AG09309 (cell line): ENCODE measurements around the gene TTC12.

Experiments
- DNase-seq: peaks from one replicate; pipeline ENCODE4 v3.0.0-alpha.2; 2010; ENCODE audit warnings: low read depth
- H3K4me3 ChIP-seq: 2 replicates; pipeline ENCODE4 v1.5.1; 2011; ENCODE audit warnings: mild to moderate bottlenecking, low read depth, low read length, moderate library complexity; ENCODE audit not compliant: control insufficient read depth
- CTCF ChIP-seq: IDR thresholded peaks from 2 replicates; pipeline ENCODE4 v1.5.1; 2011; ENCODE audit warnings: mild to moderate bottlenecking, low read depth, low read length, inconsistent platforms; ENCODE audit not compliant: insufficient read depth, control insufficient read depth; ENCODE audit errors: missing control alignments

Gene TTC12

GRCh38 chr11:113316256-113316655 lies 1.9 kb downstream of the TTC12 start:
- no peak overlapping the region for H3K4me3 ChIP-seq
- DNase-seq = no peak
- no peak for TF ChIP-seq CTCF

GRCh38 chr11:113317339-113317738 lies 3.0 kb downstream of the TTC12 start:
- DNase-seq = no peak

GRCh38 chr11:113319085-113319484 lies 4.7 kb downstream of the TTC12 start:
- DNase-seq = no peak
- TF ChIP-seq CTCF = no peak
- H3K4me3 ChIP-seq = no peak overlapping the region

More at GRCh38 chr11:113317339-113317738, 3.0 kb downstream of the TTC12 start:
- no peak overlapping the region for H3K4me3 ChIP-seq
- no peak for TF ChIP-seq CTCF

- no peak for DNase-seq
- TF ChIP-seq CTCF = no peak
These were observed 7.8 kb downstream of the TTC12 start for GRCh38 chr11:113322158-113322557.

GRCh38 chr11:113324250-113324649 lies 9.9 kb downstream of the TTC12 start:
- DNase-seq = no peak
- no peak for TF ChIP-seq CTCF
- H3K4me3 ChIP-seq = no peak overlapping the region

More at GRCh38 chr11:113322158-113322557, 7.8 kb downstream of the TTC12 start:
- H3K4me3 ChIP-seq = no peak overlapping the region

- no peak overlapping the region for H3K4me3 ChIP-seq
- TF ChIP-seq CTCF = no peak
- DNase-seq = no peak
These were observed 15.3 kb downstream of the TTC12 start for GRCh38 chr11:113329725-113330124.

- no peak for DNase-seq
- no peak for TF ChIP-seq CTCF
- no peak overlapping the region for H3K4me3 ChIP-seq
These were observed 17.1 kb downstream of the TTC12 start for GRCh38 chr11:113331441-113331840.
